GM19238 (cell line): ENCODE data around the gene TMEM191C.
"Not testable (repeated sequence)": the region's sequence is repeated elsewhere in the genome, so short reads cannot be mapped to it uniquely, and the experiment has no call there.

Experiments used
- DNase-seq: peaks from one replicate; pipeline ENCODE4 v3.0.0; 2011; ENCODE audit warnings: low spot score; ENCODE audit not compliant: insufficient read length

The TMEM191C gene

GRCh38 chr22:21472984-21473383 lies 5.8 kb downstream of the TMEM191C start:
- DNase-seq, result not testable (repeated sequence)

GRCh38 chr22:21473664-21474063 lies 6.5 kb downstream of the TMEM191C start:
- not testable (repeated sequence) for DNase-seq

GRCh38 chr22:21484039-21484438 lies 16.9 kb downstream of the TMEM191C start:
- not testable (repeated sequence) for DNase-seq

- DNase-seq, result not testable (repeated sequence)
Measured at GRCh38 chr22:21487723-21488122, 20.5 kb downstream of the TMEM191C start.

- DNase-seq, result not testable (repeated sequence)
Measured at GRCh38 chr22:21489149-21489680, 22.0 kb downstream of the TMEM191C start.

GRCh38 chr22:21490556-21490955 lies 23.4 kb downstream of the TMEM191C start:
- not testable (repeated sequence) for DNase-seq

- not testable (repeated sequence) for DNase-seq
Measured at GRCh38 chr22:21492271-21492670, 25.1 kb downstream of the TMEM191C start.

- not testable (repeated sequence) for DNase-seq
Measured at GRCh38 chr22:21493789-21494782, 26.9 kb downstream of the TMEM191C start.

- DNase-seq, result not testable (repeated sequence)
Measured at GRCh38 chr22:21497984-21498383, 30.8 kb downstream of the TMEM191C start.

- not testable (repeated sequence) for DNase-seq
Measured at GRCh38 chr22:21498489-21498888, 31.3 kb downstream of the TMEM191C start.

- not testable (repeated sequence) for DNase-seq
Measured at GRCh38 chr22:21499623-21500506, 32.7 kb downstream of the TMEM191C start.

- not testable (repeated sequence) for DNase-seq
Measured at GRCh38 chr22:21510397-21510796, 43.2 kb downstream of the TMEM191C start.

- DNase-seq, result not testable (repeated sequence)
Measured at GRCh38 chr22:21512022-21512421, 44.8 kb downstream of the TMEM191C start.

GRCh38 chr22:21514117-21514516 lies 46.9 kb downstream of the TMEM191C start:
- not testable (repeated sequence) for DNase-seq

- not testable (repeated sequence) for DNase-seq
Measured at GRCh38 chr22:21515234-21515633, 48.0 kb downstream of the TMEM191C start.

GRCh38 chr22:21516522-21516921 lies 49.3 kb downstream of the TMEM191C start:
- not testable (repeated sequence) for DNase-seq

- DNase-seq, result not testable (repeated sequence)
Measured at GRCh38 chr22:21516970-21517764, 50.0 kb downstream of the TMEM191C start.
